ENCODE results near the gene ARHGAP4. TPM values are rescaled to one million over a fixed set of nuclear protein-coding genes. Genes with fewer than 3 reads are reported as not detected.
A peak's percentile ranks its signal among the peaks of the same experiment; 100 is the strongest.

Gene ARHGAP4
- total RNA-seq, 6 donors from 2014 or later = 33.4 to 353 (median 82.6) TPM

- 87% methylated on average over 16 of the region's 17 CpGs; no CpG with 5 or more reads in 1 of the 2 donors for WGBS, 2 donors
- peak in 1 of 2 donors; percentile 34 for DNase-seq
- ATAC-seq (ENCODE audit: low FRiP score in 2 of 2) = no peak
Observed at GRCh38 chrX:153913211-153913610, 12.9 kb downstream of the ARHGAP4 start.

GRCh38 chrX:153911798-153912197 lies 14.3 kb downstream of the ARHGAP4 start:
- Histone ChIP-seq H3K27me3 (no peaks in the 10 kb centered on the region), H3K27ac (no peak overlapping the region), H3K9me3 (no peaks in the 10 kb centered on the region), H3K4me1 (no peaks in the 10 kb centered on the region), H3K36me3 (peaks cover 0 to 36% (median 3%) of the 10 kb centered on the region in 4 donors), H3K4me3 (no peak overlapping the region)
- ATAC-seq (ENCODE audit: low FRiP score in 2 of 2) = no peak
- no peak for DNase-seq
- WGBS, 2 donors = 84 to 92% methylated on average over 6 of the region's 6 CpGs
- no peak for TF ChIP-seq POLR2A (IDR thresholded peaks at IDR 0.05)

More at GRCh38 chrX:153913211-153913610, 12.9 kb downstream of the ARHGAP4 start:
- Histone ChIP-seq H3K9me3 (no peaks in the 10 kb centered on the region), H3K4me1 (no peaks in the 10 kb centered on the region), H3K27me3 (no peaks in the 10 kb centered on the region), H3K36me3 (peaks cover 0 to 38% (median 3%) of the 10 kb centered on the region in 4 donors), H3K27ac (no peak overlapping the region), H3K4me3 (no peak overlapping the region)
- TF ChIP-seq POLR2A (IDR thresholded peaks at IDR 0.05) (no peak), CTCF (IDR thresholded peaks at IDR 0.05) (no peak), EP300 (IDR thresholded peaks at IDR 0.05) (no peak), POLR2AphosphoS5 (IDR thresholded peaks at IDR 0.05) (no peak)

DNA sequence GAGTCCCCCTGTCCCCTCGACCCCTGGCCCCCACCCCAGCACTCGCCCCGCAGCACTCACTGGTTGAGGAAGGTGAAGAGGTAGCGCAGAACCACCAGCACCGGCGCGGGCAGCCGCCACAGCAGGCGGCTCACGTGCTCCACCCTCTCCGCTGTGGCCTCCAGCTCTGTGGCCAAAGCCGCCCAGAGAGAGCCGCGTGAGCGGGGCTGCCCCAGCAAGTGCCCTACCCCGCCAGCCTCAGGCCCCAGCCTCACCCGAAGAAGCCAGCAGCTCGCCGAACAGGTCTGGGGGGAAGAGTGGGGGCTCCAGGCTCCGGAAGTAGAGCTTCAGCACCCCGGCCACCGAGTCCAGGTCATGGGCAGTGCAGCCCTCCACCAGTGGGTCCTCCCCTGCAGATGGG lies 15.6 kb downstream of the ARHGAP4 start:
- Histone ChIP-seq H3K27ac (no peak overlapping the region), H3K9me3 (no peaks in the 10 kb centered on the region), H3K4me3 (no peak overlapping the region), H3K27me3 (no peaks in the 10 kb centered on the region), H3K4me1 (no peaks in the 10 kb centered on the region), H3K36me3 (peaks cover 0 to 36% (median 3%) of the 10 kb centered on the region in 4 donors)
- DNase-seq = no peak
- TF ChIP-seq POLR2A (IDR thresholded peaks at IDR 0.05) (no peak), EP300 (IDR thresholded peaks at IDR 0.05) (no peak), CTCF (IDR thresholded peaks at IDR 0.05) (no peak), POLR2AphosphoS5 (IDR thresholded peaks at IDR 0.05) (no peak)
- 93% methylated on average over 14 of the region's 22 CpGs; no CpG with 5 or more reads in 1 of the 2 donors for WGBS, 2 donors
- no peak for ATAC-seq (ENCODE audit: low FRiP score in 2 of 2)

DNA sequence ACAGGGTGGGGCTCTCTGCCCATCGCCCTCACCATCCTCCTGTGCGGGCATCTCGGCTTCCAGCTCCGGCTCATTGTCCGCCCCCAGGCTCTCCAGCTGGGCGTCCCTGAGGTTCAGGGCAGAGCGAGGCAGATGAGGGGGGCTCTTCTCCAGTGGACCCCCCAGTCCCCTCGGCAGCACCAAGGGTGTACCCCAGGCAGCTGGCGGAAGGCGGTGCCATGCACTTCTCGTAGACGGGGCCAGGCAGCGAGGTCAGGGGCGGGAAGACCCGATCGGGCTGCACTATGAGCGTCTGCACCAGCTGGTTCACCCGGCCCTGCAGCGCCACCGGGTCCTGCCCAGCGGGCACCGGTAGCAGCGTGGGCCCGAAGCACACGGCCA lies 16.1 kb downstream of the ARHGAP4 start:
- Histone ChIP-seq H3K9me3 (no peaks in the 10 kb centered on the region), H3K27me3 (no peaks in the 10 kb centered on the region), H3K36me3 (peaks cover 0 to 36% (median 3%) of the 10 kb centered on the region in 4 donors), H3K27ac (no peak overlapping the region), H3K4me1 (peaks cover 0 to 4% (median 0%) of the 10 kb centered on the region in 4 donors), H3K4me3 (no peak overlapping the region)
- DNase-seq (no peak), ATAC-seq (ENCODE audit: low FRiP score in 2 of 2) (no peak)
- 96% methylated on average over 25 of the region's 25 CpGs; no CpG with 5 or more reads in 1 of the 2 donors for WGBS, 2 donors
- TF ChIP-seq POLR2A (IDR thresholded peaks at IDR 0.05) (no peak), EP300 (IDR thresholded peaks at IDR 0.05) (no peak), POLR2AphosphoS5 (IDR thresholded peaks at IDR 0.05) (no peak), CTCF (IDR thresholded peaks at IDR 0.05) (no peak)

DNA sequence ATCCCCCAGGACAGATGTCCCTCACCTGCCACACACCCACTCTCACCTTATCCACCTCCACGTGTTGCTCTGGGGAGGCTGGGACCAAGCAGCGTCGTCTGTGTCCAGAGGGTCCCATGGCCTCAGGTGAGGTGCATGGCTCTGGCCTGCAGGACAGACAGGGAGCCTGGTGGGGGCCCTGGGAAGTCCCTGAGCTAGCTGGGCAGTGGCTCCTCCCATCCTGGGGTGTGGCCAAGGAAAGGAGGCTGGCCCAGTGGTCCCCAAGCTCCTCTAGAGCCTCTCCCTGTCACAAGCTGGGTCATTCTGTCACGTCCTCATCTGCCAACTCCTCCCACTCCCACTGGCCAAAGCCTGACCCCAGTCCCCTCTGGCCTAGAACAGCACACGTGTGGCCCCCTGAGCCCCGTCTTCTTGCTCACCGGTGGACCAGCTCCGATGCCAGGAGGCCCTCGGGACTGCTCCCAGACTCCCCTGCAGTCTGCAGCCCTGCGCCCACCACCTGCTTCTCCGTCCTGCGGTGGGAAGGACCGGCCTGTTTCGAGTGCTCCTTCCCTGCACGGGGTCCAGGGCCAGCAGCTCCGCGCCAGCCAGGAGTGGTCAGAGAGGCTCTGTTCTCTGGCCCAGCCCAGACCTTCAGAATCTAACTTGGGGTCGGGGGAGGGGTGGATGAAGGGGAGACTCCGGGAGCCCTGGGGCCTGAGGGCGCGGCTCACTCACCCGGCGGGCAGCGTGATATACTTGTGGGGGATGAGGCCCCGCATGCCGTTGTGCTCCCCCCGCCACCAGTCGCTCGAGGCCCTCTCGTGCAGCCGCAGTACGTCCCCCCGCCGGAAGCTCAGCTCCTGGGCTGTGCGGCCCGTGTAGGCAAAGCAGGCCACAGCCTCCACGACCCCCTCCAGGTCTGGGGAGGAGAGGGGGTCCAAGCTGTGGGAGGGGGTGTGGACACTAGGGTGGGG lies 16.8 kb downstream of the ARHGAP4 start:
- DNase-seq = no peak
- TF ChIP-seq EP300 (IDR thresholded peaks at IDR 0.05) (no peak), POLR2AphosphoS5 (IDR thresholded peaks at IDR 0.05) (no peak), POLR2A (IDR thresholded peaks at IDR 0.05) (no peak)
- Histone ChIP-seq H3K9me3 (no peaks in the 10 kb centered on the region), H3K27me3 (no peaks in the 10 kb centered on the region), H3K4me3 (no peak overlapping the region), H3K36me3 (peaks cover 0 to 36% (median 3%) of the 10 kb centered on the region in 4 donors), H3K27ac (no peak overlapping the region), H3K4me1 (peaks cover 0 to 10% (median 4%) of the 10 kb centered on the region in 4 donors)
- 80 to 100% methylated on average over 1 to 37 of the region's 37 CpGs for WGBS, 2 donors
- no peak for ATAC-seq (ENCODE audit: low FRiP score in 2 of 2)

Measured in upper lobe of left lung (tissue), 6 donors.